ENCODE data around the gene SLC25A38.
"Not testable (repeated sequence)": the region's sequence is repeated elsewhere in the genome, so short reads cannot be mapped to it uniquely, and the experiment has no call there.

The SLC25A38 gene

DNA sequence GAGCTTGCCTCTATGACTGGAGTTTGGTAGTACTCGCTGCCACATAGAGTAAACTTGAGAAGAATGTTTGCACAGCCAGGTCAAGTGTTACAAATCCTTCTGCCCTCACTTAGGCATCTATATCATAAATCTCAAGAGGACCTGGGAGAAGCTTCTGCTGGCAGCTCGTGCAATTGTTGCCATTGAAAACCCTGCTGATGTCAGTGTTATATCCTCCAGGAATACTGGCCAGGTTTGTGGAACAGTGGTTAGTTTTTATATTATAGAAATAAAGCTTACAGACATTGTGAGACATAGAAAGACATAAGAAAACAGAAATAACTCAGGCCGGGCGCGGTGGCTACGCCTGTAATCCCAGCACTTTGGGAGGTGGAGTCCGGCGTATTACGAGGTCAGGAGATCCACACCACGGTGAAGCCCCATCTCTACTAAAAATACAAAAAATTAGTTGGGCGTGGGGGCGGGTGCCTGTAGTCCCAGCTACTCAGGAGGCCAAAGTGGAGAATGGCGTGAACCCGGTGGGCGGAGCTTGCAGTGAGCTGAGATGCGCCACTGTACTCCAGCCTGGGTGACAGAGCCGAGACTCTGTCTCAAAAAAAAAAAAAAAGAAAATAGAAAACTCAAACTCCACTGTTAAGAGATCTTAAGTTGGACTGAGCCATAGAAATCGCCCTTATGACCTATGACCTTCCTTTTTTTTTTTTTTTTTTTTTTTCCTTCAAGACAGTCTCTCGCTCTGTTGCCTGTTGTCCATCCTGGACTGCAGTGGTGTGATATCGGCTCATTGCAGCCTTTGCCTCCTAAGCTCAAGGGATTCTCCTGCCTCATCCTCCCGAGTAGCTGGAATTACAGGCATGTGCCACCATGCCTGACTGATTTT is 25.6 kb downstream of the SLC25A38 start:
- no peak for DNase-seq

DNA sequence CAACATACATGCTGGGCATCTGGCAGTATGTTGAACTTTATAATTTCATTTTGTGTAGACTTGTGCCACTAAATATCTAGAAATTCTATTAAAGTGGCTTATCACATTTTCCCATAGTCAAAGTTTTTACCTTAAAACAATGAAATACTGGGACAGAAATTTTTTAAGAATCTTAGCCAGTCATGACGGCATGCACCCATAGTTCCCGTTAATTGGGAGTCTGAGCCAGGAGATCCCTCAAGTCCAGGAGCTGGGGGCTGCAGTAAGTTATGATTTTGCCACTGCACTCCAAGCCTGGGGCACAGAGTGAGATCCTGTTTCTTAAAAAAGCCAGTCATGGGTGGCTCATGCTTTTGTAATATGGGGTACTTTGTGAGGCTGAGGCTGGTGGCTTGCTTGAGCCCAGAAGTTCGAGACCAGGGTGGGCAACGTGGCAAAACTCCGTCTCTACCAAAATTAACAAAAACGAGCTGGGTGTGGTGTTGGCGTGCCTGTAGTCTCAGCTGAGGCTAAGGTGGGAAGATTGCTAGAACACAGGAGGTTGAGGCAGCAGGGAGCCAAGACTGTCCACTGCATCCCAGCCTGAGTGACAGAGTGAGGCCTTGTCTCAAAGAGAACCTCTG is 26.5 kb downstream of the SLC25A38 start:
- DNase-seq: no peak

DNA sequence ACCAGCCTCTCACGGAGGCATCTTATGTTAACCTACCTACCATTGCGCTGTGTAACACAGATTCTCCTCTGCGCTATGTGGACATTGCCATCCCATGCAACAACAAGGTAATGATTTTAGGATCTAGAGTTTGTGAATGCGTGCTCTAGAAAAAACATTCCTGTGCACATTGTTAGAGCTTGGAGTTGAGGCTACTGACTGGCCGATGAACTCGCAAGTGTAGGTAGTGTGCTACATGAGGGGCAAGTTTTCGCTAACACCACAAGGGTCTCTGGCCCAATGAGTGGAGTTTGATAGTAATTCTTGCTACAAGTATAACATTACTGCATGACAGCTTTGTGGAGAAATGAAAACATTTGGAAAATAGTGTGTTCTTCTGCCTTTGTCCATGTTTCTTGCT is 27.7 kb downstream of the SLC25A38 start:
- no peak for DNase-seq

DNA sequence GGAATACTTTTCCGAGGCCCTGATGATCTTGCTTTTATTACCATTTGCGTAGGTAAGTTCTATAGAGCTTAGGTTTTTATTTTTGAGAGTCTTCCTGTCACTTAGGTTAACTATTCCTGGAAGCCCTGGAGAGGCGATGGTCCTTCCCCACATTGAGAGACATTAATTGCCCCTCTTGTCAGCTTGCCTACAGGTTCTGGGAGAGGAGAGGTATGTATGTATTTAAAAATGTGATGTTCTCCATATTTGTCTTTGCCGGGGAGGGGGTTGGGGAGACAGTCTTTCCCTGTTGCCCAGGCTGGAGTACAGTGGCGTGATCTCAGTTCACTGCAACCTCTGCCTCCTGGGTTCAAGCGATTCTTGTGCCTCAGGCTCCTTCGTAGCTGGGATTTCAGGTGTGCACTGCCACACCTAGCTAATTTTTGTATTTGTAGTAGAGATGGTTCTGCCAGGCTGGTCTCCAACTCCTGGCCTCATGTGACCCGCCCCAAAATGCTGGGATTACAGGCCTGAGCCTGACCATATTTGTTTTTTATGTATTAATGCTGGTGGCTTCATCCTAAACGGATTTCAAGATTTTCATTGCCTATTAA is 29.6 kb downstream of the SLC25A38 start:
- DNase-seq: no peak

DNA sequence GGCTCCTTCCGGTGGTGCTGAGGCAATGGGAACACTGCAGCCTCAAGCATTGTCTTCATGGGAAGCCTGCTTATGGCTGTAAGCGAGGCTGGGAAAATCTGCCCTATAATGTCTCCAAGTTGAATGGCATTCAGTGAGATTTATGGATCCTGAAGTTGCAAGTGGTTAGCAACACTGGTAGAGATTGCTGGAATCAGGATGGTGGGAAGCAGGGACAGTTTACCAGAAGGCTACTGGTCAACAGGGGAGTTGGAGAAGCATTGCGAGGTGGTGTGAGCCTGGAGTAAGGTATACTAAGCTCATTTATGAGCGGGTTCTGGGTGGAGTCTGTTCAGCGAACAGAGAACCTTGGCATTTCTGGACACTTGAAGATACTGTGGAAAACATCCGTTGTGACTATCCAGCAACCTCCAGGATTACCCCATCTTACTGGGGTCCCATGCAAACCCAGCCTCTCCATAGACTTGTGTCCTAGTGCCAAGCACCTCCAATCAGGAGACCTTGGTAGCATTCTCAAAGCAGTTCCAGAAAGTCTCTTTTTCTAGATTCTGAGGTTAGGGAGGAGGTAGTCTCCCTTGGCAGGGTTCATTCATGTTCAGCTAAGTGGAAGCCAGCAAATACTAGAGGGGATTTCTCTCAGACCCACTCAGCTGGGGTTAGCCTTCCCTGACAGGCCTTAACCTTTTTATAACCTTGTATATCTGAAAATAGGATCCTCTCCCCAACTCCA is 30.7 kb downstream of the SLC25A38 start:
- no peak for DNase-seq

DNA sequence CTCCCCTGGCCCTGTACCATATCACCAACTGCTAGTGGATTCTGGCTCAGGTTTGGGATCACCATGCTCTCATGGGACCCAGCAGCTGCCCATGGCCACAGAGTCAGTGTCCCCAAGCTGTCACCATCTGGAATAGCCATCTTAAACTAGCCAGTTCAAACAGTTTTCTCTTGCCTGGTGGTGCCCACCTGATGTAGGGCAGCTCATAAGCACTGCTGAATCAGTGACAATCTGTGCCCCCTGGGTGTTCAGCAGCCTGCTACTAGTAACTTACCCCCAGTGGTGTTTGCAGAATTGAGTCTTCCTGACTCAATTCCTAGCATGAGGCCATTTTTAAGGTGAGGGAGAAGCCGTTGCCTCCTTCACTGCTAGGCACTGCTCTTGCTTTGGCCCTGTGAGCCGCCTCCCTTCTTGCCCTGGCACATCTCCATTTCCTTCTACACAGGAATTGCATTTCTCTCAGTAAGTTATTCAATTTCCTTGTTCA is 31.3 kb downstream of the SLC25A38 start:
- no peak for DNase-seq

DNA sequence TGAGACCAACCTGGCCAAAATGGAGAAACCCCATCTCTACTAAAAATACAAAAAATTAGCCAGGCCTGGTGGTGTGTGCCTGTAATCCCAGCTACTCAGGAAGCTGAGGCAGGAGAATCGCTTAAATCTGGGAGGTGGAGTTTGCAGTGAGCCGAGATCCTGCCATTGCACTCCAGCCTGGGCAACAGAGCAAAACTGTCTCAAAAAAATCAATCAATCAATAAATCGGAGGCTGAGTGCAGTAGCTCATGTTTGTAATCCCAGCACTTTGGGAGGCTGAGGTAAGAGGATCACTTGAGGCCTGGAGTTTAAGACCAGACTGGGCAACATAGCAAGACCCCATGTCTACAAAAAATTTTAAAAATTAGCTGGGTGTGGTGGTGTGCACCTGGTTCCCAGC is 32.1 kb downstream of the SLC25A38 start:
- DNase-seq: not testable (repeated sequence)

DNA sequence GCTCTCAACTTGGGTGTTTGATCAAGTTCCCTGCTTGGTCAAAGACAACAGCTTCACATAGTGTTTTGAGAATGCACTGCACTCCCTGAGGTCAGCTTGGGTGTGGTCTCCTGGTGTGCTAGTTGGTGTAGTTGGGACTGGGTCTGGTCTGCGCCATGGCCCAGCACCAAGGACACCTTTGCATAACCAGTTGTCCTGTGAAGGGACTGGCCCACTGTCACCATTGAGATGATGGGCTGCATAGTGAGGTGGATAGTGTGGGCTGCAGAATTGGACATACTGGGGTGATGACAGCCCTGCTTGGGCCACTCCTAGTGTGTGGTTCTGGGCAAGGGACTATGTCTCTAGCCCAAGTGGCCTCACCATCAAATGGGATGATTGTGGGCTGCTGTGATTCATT is 32.8 kb downstream of the SLC25A38 start:
- no peak for DNase-seq

DNA sequence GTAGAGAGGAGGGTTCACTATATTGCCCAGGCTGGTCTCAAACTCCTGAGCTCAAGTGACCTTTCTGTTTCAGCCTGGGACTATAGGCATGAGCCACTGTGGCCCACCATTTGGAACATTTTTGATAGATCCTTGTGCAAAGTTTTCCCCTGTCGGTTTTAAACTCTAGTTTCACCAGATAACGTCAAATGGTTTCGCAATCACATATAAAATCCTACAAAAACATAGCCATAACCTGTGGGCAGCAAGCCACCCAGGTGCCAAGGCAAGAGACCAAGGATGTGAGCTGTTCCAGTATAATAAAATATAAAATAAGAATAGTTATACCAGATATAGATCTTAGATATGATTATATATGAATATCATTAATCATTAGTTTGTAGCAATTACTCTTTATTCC is 33.8 kb downstream of the SLC25A38 start:
- not testable (repeated sequence) for DNase-seq

DNA sequence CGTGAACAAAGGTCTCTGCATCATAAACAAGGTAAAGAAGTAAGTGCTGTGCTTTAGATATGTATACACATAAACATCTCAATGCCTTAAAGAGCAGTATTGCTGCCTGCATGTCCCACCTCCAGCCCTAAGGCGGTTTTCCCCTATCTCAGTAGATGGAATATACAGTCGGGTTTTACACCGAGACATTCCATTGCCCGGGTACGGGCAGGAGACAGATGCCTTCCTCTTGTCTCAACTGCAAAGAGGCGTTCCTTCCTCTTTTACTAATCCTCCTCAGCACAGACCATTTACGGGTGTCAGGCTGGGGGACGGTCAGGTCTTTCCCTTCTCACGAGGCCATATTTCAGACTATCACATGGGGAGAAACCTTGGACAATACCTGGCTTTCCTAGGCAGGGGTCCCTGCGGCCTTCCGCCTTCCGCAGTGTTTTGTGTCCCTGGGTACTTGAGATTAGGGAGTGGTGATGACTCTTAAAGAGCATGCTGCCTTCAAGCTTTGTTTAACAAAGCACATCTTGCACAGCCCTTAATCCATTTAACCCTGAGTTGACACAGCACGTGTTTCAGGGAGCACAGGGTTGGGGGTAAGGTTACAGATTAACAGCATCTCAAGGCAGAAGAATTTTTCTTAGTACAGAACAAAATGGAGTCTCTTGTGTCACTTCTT is 35.5 kb downstream of the SLC25A38 start:
- DNase-seq: not testable (repeated sequence)

DNA sequence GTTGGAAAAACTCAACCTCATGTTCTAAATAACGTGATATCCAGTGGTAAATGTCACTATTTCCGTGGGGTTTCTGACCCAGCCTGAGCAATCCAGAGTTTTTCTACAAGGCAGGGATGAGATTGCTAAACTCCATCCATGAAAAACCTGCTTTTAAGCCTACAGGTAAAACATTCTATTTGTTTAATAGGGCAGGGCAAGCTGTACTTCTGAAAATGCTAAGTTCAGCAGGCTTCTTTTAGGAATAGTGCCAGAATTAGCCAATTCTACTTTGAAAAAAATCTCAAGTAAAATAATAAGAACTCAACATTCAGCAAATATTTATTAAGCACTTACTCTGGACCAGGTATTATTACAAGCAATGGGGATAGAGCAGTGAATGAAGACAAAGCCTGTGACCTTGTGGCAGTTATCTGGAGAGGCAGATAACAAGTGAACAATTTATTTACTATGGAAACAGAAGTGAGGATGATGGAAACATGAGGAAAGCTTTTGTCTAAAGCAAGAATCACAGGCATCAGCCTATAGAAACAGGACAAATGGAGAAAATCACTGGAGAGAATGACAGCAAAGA is 36.7 kb downstream of the SLC25A38 start:
- DNase-seq: no peak

DNA sequence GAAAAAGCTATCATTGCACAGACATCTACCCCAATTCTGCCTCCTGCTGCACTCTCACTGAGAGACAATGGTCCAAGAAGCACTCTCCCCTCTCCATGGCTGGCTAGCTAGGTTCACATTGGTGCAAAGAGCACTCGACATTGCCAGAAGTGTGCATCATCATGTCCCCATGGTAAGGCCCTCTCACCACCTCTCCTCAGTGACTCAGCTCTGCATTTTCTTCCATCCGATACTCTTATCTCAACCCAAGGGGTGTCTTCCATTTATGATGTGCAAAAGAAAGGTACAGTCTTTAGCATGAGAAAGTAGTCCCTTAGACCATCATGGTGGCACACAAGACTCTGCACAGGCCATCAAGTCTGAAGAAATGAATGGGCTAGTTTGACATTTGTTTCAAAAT is 37.4 kb downstream of the SLC25A38 start:
- DNase-seq: no peak

DNA sequence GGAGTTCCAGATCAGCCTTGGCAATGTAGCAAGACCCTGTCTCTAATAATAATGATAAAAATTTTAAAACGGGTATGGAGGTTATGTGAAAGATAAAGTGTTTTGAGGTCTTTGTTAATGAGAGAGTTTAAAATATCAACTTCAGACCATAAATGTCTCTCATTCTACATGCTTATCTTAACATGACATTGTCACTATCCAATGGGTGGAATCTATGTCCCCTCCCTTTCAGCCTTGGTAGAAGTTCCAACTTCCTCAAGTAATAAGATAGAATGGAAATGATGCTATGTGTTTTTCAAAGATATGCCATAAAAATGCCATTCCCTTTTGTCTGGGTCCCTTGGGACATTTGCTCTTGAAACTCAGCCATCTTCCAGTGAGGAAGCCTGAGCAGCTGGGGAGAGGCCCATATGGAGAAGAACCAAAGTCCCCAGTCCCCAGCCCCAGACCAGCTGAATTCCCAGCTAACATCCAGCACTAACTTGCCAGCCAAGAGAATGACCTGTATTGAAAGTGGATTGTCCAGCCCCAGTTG is 40.3 kb downstream of the SLC25A38 start:
- no peak for DNase-seq

DNA sequence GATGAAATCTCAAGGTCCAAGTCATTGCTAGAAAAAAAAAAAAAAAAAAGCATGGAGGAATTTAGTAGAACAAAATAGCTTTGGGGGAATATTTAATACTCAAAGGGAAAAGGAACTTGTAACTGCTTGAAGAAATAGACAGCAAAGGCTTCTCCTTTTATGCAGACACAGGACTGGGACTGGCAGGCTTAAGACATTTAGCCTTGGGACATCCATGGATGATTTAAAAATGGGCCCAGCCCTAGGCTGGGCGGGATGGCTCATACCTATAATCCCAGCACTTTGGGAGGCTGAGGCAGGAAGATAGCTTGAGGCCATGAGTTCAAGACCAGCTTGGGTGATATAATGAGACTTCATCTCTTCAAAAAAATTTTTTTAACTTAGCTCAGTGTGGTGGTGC is 43.1 kb downstream of the SLC25A38 start:
- no peak for DNase-seq

DNA sequence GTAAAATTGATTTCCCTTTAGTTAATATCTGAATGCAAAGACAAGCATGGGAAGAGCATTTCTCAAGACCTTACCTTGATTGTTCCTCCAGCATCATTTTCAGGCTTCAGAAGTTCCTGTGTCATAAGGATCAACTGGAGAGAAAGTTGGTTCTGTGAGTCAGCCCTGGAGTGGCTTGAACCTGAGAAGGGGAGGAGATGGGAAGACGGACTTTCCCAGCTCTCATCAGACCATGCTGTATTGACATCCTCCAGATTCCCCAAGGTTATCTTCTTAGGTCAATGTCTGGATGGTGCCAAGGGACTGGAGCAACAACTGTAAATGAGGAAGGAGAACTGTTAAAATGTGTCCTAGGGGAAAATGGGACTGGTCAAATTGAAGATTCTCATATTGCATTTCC is 44.3 kb downstream of the SLC25A38 start:
- DNase-seq: no peak

DNA sequence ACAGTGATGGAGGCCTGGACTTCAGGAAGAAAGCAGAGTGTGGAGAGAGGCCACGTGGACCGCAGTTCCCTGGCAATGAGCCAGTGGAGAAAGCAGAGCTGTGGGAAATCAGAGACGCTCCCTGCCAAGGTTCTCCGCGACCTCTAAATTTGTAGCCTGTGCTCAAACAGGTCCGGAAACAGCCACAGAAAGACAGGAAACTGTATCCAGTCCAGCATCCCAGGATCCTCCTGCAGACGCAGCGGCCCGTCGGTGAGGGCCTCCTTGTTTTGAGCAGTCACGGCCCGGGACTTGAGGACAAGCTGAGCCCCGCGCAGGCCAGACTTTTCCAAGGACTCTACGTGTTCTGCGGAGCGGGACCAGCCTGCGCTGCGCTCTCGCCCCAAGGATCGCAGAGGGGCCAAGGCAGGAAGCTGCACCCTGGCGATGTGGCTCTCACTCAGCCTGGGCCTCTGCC is 45.6 kb downstream of the SLC25A38 start:
- DNase-seq: no peak

DNA sequence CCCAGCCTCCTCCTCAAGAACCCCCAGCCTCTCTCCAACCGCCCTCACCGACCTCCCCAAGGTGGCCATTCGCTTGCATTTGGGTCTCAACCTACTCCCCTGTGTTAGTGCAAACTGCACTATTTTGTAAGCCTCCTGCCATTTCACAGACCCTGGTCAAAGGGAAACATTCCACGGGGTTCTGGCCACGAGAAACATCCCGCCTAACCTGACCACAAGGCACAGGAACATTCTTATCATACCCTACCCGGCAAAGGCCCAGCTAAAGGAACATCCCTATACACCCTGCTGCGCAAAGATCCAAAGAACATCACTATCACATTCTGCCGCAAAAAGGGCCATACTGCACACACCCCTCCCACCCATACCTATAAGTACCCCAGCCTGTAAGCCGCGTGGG is 46.3 kb downstream of the SLC25A38 start:
- no peak for DNase-seq

DNA sequence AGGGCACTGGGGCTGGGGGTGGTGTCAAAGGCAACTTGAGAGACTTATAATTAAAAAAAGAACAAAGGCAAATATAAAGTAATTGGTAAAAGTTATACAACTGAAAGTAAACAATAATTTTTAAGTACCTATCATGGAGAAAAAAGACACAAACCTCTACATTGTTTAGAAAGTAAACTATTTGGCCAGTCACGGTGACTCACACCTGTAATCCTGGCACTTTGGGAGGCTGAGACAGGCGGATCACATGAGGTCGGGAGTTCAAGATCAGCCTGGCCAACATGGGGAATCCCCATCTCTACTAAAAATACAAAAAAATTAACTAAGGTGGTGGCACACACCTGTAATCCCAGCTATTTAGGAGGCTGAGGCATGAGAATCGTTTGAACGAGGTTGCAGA is 49.2 kb downstream of the SLC25A38 start:
- no peak for DNase-seq

DNA sequence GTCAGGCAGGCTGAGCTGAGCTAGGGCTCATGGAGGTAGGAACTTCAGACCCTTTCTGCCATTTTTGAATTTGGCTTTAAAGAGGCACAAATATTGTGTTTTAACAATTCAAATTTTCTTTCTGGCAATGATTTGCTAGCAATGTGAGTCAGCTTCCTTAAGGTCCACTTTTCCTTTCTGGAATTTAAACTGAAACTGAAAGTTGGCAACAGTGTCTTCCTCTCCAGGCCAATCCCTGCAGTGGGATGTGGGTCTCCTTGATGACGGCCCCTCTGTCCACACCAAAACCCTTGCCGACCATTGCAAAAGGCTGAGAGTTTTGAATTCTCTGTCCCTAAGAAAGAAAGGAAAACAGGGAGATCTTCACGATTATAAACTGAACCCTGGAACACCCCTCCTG is 50.5 kb downstream of the SLC25A38 start:
- no peak for DNase-seq

DNA sequence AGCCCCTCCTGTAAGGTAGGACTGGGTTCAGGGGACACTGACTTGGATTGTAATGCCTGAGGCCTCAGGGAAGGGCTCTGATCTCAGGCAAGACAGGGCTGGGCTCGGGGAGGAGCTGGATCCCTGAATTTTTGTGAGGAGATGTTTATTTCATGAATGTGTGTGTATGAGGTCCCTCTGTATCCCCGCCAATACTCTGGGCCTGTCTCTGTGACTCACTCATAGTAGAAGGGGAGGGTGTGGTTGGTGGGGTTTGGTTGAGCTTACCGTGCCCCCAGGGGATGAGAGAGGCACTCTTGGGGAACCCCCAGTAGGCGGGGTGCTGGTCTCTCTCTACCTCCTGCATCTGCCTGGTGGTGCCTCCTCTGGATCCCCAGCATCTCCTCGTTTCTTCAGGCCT is 51.4 kb downstream of the SLC25A38 start:
- DNase-seq: no peak

DNA sequence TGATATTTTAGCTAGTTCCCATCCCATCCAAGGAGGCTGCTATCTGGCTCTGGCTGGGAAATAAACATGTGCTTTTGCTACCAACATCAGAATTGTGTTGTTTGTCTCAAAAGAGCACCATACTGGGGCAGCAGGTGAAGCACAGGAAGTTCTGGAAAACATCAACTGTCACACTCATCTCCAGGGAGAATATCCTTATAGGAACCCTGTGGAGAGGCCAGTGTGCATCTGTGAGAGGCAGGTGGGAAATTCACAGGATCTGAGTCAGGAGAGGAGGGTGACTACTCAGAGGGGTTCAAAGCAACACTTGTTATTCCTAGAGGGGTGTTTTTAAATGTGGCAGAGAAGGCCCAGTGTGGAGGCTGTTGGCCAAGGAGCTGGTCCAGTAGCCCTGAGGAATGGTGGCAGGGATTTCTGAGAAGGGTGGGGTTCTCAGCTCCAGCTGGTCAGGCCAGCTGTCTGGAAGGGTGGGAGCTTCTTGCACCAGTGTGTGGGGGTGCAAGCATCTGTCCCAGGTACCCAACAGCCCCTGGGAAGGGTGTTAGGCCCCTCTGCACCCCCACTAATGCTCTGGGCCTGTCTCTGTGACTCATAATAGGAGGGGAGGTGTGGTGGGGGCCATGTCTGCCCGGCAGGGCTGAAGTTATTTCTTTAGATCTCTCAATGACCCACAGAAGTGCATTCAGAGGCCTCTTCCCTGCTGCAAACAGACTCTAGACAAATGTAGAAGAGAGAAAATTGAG is 52.0 kb downstream of the SLC25A38 start:
- no peak for DNase-seq

Measured in activated T-cell treated with anti-CD3 and anti-CD28 coated beads for 4 hours (primary cell).